GM23338 (cell line): ENCODE measurements around the gene IGF2BP3. TPM values are rescaled to one million over a fixed set of nuclear protein-coding genes. Genes with fewer than 3 reads are reported as not detected.

ENCODE experiments used
- ATAC-seq: fragments of 200-7000 bp; cut with Tn5 transposase; 3 replicates; pipeline ENCODE4 v1.9.1; 2020
- DNase-seq: peaks from one replicate; pipeline ENCODE4 v3.0.0-alpha.2; 2015; ENCODE audit warnings: low spot score
- H2AFZ ChIP-seq: fragments of 200-600 bp; sonication (generic); 2 replicates; pipeline ENCODE4 v1.8.0; 2016; ENCODE audit warnings: antibody characterized with exemption, mild to moderate bottlenecking, moderate library complexity
- H3F3A ChIP-seq: fragments of 200-600 bp; sonication (generic); replicated peaks from 2 replicates; pipeline ENCODE4 v1.8.0; 2017; ENCODE audit warnings: antibody characterized with exemption, mixed run types, low read depth
- H3K27ac ChIP-seq: fragments of 200-600 bp; sonication (generic); 2 replicates; pipeline ENCODE4 v1.6.1; 2016; ENCODE audit warnings: low read depth
- H3K27me3 ChIP-seq: fragments of 200-600 bp; sonication (generic); 2 replicates; pipeline ENCODE4 v1.8.0; 2016; ENCODE audit warnings: mild to moderate bottlenecking, mixed run types, moderate library complexity; ENCODE audit not compliant: insufficient read depth
- H3K36me3 ChIP-seq: fragments of 200-600 bp; sonication (generic); 2 replicates; pipeline ENCODE4 v1.8.0; 2016; ENCODE audit warnings: mild to moderate bottlenecking; ENCODE audit not compliant: insufficient read depth
- H3K4me1 ChIP-seq: fragments of 200-600 bp; sonication (generic); 2 replicates; pipeline ENCODE4 v1.8.0; 2016; ENCODE audit warnings: mild to moderate bottlenecking, moderate library complexity; ENCODE audit not compliant: insufficient read depth
- H3K4me2 ChIP-seq: fragments of 200-600 bp; sonication (generic); 2 replicates; pipeline ENCODE4 v1.7.1; 2017; ENCODE audit warnings: mixed run types
- H3K4me3 ChIP-seq: fragments of 200-600 bp; sonication (generic); 2 replicates; pipeline ENCODE4 v1.6.1; 2016; ENCODE audit warnings: mixed run types
- H3K79me2 ChIP-seq: fragments of 200-600 bp; sonication (generic); replicated peaks from 2 replicates; pipeline ENCODE4 v1.8.0; 2017; ENCODE audit warnings: mild to moderate bottlenecking; ENCODE audit not compliant: insufficient read depth
- H3K9me2 ChIP-seq: fragments of 200-600 bp; sonication (generic); 2 replicates; pipeline ENCODE4 v1.8.0; 2017; ENCODE audit not compliant: insufficient read depth
- H4K20me1 ChIP-seq: fragments of 200-600 bp; sonication (generic); replicated peaks from 2 replicates; pipeline ENCODE4 v1.8.0; 2017; ENCODE audit warnings: mild to moderate bottlenecking; ENCODE audit not compliant: insufficient read depth
- H3K27ac Mint-ChIP-seq: 2 replicates; pipeline ENCODE4 v1.8.0; 2020; ENCODE audit warnings: inconsistent platforms, mild to moderate bottlenecking, moderate library complexity, mixed read lengths
- H3K27me3 Mint-ChIP-seq: 3 replicates; pipeline ENCODE4 v1.8.0; 2022; ENCODE audit warnings: low read depth, mild to moderate bottlenecking, moderate library complexity, mixed read lengths, inconsistent platforms; ENCODE audit not compliant: insufficient read depth, poor library complexity
- H3K36me3 Mint-ChIP-seq: 3 replicates; pipeline ENCODE4 v1.8.0; 2021; ENCODE audit warnings: low read depth, mild to moderate bottlenecking, inconsistent platforms, moderate library complexity, mixed read lengths
- H3K4me1 Mint-ChIP-seq: 3 replicates; pipeline ENCODE4 v1.8.0; 2020; ENCODE audit warnings: mild to moderate bottlenecking, inconsistent platforms, mixed read lengths
- H3K4me3 Mint-ChIP-seq: 3 replicates; pipeline ENCODE4 v1.8.0; 2021; ENCODE audit warnings: moderate library complexity, mild to moderate bottlenecking, inconsistent platforms, mixed read lengths
- H3K9me3 Mint-ChIP-seq: 3 replicates; pipeline ENCODE4 v1.8.0; 2020; ENCODE audit warnings: moderate library complexity, mild to moderate bottlenecking, inconsistent platforms, mixed read lengths
- CREB1 ChIP-seq: fragments of 250-450 bp; sonication (Bioruptor Pico); IDR thresholded peaks from 2 replicates; pipeline ENCODE4 v1.5.0; 2020; ENCODE audit warnings: low read depth, mild to moderate bottlenecking, moderate library complexity
- EZH2 ChIP-seq: fragments of 200-600 bp; sonication (generic); IDR thresholded peaks from one replicate; pipeline ENCODE4 v1.8.0; 2017; ENCODE audit warnings: antibody characterized with exemption, mild to moderate bottlenecking, low read depth; ENCODE audit not compliant: unreplicated experiment
- EZH2phosphoT487 ChIP-seq: fragments of 200-600 bp; sonication (generic); IDR thresholded peaks from one replicate; pipeline ENCODE4 v1.8.1; 2018; ENCODE audit warnings: antibody characterized with exemption; ENCODE audit not compliant: unreplicated experiment
- JUNB ChIP-seq: IDR thresholded peaks from one replicate; pipeline ENCODE4 v1.6.1; 2016; ENCODE audit warnings: antibody characterized with exemption; ENCODE audit not compliant: unreplicated experiment
- NANOG ChIP-seq: IDR thresholded peaks from 2 replicates; pipeline ENCODE4 v1.6.1; 2016; ENCODE audit warnings: antibody characterized with exemption, borderline replicate concordance
- POLR2AphosphoS5 ChIP-seq: IDR thresholded peaks from 2 replicates; pipeline ENCODE4 v1.6.1; 2016; ENCODE audit warnings: antibody characterized with exemption, low read depth
- STAT1 ChIP-seq: IDR thresholded peaks from one replicate; pipeline ENCODE4 v1.6.1; 2016; ENCODE audit warnings: antibody characterized with exemption; ENCODE audit not compliant: unreplicated experiment
- ZNF114 ChIP-seq: fragments of 250-450 bp; sonication (Bioruptor Pico); IDR thresholded peaks from 2 replicates; pipeline ENCODE4 v1.5.0; 2020; ENCODE audit warnings: mild to moderate bottlenecking, moderate library complexity
- ZNF331 ChIP-seq: fragments of 250-450 bp; sonication (Bioruptor Pico); IDR thresholded peaks from 2 replicates; pipeline ENCODE4 v1.5.0; 2020; ENCODE audit warnings: low read depth, mild to moderate bottlenecking, moderate library complexity
- polyA plus RNA-seq: library from polyadenylated mRNA; unstranded; fragments of >200 nt; fragmentation: Nextera tagmentation; extraction: Ambion mirVana; gene quantifications from 2 replicates; pipeline ENCODE4 v1.2.1, GENCODE V29; 2016
- total RNA-seq: library from RNA; depleted of rRNA; stranded (reverse); fragments of >200 nt; shearing (Covaris generic); gene quantifications from 2 replicates; pipeline ENCODE4 v1.2.3, GENCODE V29; 2014
- TF ChIP-seq, protein P1 (sequence below): IDR thresholded peaks from one replicate; pipeline ENCODE4 v1.6.1; 2018; ENCODE audit warnings: antibody characterized with exemption; ENCODE audit not compliant: unreplicated experiment
- TF ChIP-seq, protein P2 (sequence below), 2 experiments: fragments of 200-600 bp in 1 of 2; sonication (generic) in 1 of 2; conservative IDR thresholded peaks; 2 replicates each; pipeline versions ENCODE4 v1.5.1 to v1.6.1; 2016 to 2017; ENCODE audit warnings: antibody characterized with exemption in 2 of 2, low read depth in 2 of 2, mild to moderate bottlenecking in 2 of 2, moderate library complexity in 1 of 2
- TF ChIP-seq, protein P3 (sequence below): fragments of 250-450 bp; sonication (Bioruptor Pico); IDR thresholded peaks from 2 replicates; pipeline ENCODE4 v1.5.0; 2020; ENCODE audit warnings: mild to moderate bottlenecking, moderate library complexity
- TF ChIP-seq, protein P4 (sequence below): IDR thresholded peaks from 2 replicates; pipeline ENCODE4 v1.6.1; 2016; ENCODE audit warnings: antibody characterized with exemption

Gene IGF2BP3
- total and polyA plus RNA-seq, 2 experiments from 2014 or later, result 52.0 to 183 TPM

DNA sequence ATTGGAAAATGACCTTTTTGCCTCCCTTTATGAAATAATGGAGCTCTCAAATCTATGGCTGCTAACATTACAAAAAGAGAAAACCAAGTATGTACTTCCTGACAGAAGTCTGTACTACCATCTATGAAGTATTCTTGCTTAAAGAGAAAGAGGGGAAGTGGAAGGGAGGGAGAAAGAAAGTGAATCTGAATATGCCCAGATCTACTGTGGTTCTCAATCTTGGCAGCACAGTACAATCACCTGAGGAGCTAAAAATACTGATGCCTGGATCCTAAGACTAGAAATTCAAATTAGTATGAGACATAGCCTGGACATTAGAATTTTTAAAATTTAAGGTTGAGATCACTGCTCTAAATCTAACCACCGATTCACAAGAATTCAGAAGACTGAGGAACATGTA, 85.2 kb downstream of the IGF2BP3 start:
- no peak overlapping the region for H3K4me2 ChIP-seq
- Mint-ChIP-seq H3K27ac (no peak overlapping the region), H3K4me3 (no peak overlapping the region), H3K27me3 (peaks cover 5% of the 10 kb centered on the region), H3K4me1 (peaks cover 3% of the 10 kb centered on the region; the same call in 2 of the 3 replicates), H3K36me3 (peaks cover 64% of the 10 kb centered on the region), H3K9me3 (no peaks in the 10 kb centered on the region)
- H3K27me3 ChIP-seq, result no peaks in the 10 kb centered on the region
- H3K79me2 ChIP-seq, result peaks cover 100% of the 10 kb centered on the region
- H3F3A ChIP-seq, result 0 out of 2 replicates have a peak, but pooled peaks cover 3% of the 10 kb centered on the region
- peaks cover 68% of the 10 kb centered on the region for H4K20me1 ChIP-seq
- H3K4me1 ChIP-seq, result no peaks in the 10 kb centered on the region
- no peak overlapping the region for H2AFZ ChIP-seq
- H3K9me2 ChIP-seq, result no peaks in the 10 kb centered on the region
- DNase-seq (no peak), ATAC-seq (no peak)
- peaks cover 14% of the 10 kb centered on the region; the same call in 1 of the 2 replicates for H3K36me3 ChIP-seq
- no peak overlapping the region for H3K4me3 ChIP-seq
- H3K27ac ChIP-seq, result no peak overlapping the region
- TF ChIP-seq NANOG, result no peak
- TF ChIP-seq, protein P1, sequence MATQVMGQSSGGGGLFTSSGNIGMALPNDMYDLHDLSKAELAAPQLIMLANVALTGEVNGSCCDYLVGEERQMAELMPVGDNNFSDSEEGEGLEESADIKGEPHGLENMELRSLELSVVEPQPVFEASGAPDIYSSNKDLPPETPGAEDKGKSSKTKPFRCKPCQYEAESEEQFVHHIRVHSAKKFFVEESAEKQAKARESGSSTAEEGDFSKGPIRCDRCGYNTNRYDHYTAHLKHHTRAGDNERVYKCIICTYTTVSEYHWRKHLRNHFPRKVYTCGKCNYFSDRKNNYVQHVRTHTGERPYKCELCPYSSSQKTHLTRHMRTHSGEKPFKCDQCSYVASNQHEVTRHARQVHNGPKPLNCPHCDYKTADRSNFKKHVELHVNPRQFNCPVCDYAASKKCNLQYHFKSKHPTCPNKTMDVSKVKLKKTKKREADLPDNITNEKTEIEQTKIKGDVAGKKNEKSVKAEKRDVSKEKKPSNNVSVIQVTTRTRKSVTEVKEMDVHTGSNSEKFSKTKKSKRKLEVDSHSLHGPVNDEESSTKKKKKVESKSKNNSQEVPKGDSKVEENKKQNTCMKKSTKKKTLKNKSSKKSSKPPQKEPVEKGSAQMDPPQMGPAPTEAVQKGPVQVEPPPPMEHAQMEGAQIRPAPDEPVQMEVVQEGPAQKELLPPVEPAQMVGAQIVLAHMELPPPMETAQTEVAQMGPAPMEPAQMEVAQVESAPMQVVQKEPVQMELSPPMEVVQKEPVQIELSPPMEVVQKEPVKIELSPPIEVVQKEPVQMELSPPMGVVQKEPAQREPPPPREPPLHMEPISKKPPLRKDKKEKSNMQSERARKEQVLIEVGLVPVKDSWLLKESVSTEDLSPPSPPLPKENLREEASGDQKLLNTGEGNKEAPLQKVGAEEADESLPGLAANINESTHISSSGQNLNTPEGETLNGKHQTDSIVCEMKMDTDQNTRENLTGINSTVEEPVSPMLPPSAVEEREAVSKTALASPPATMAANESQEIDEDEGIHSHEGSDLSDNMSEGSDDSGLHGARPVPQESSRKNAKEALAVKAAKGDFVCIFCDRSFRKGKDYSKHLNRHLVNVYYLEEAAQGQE, result no peak
- TF ChIP-seq EZH2phosphoT487, result no peak
- TF ChIP-seq CREB1, result no peak
- TF ChIP-seq, protein P2, sequence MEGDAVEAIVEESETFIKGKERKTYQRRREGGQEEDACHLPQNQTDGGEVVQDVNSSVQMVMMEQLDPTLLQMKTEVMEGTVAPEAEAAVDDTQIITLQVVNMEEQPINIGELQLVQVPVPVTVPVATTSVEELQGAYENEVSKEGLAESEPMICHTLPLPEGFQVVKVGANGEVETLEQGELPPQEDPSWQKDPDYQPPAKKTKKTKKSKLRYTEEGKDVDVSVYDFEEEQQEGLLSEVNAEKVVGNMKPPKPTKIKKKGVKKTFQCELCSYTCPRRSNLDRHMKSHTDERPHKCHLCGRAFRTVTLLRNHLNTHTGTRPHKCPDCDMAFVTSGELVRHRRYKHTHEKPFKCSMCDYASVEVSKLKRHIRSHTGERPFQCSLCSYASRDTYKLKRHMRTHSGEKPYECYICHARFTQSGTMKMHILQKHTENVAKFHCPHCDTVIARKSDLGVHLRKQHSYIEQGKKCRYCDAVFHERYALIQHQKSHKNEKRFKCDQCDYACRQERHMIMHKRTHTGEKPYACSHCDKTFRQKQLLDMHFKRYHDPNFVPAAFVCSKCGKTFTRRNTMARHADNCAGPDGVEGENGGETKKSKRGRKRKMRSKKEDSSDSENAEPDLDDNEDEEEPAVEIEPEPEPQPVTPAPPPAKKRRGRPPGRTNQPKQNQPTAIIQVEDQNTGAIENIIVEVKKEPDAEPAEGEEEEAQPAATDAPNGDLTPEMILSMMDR (conservative IDR thresholded peaks at IDR 0.05; ENCODE audit: low read depth in 2 of 2), result no peak
- TF ChIP-seq POLR2AphosphoS5, result no peak
- TF ChIP-seq, protein P3, sequence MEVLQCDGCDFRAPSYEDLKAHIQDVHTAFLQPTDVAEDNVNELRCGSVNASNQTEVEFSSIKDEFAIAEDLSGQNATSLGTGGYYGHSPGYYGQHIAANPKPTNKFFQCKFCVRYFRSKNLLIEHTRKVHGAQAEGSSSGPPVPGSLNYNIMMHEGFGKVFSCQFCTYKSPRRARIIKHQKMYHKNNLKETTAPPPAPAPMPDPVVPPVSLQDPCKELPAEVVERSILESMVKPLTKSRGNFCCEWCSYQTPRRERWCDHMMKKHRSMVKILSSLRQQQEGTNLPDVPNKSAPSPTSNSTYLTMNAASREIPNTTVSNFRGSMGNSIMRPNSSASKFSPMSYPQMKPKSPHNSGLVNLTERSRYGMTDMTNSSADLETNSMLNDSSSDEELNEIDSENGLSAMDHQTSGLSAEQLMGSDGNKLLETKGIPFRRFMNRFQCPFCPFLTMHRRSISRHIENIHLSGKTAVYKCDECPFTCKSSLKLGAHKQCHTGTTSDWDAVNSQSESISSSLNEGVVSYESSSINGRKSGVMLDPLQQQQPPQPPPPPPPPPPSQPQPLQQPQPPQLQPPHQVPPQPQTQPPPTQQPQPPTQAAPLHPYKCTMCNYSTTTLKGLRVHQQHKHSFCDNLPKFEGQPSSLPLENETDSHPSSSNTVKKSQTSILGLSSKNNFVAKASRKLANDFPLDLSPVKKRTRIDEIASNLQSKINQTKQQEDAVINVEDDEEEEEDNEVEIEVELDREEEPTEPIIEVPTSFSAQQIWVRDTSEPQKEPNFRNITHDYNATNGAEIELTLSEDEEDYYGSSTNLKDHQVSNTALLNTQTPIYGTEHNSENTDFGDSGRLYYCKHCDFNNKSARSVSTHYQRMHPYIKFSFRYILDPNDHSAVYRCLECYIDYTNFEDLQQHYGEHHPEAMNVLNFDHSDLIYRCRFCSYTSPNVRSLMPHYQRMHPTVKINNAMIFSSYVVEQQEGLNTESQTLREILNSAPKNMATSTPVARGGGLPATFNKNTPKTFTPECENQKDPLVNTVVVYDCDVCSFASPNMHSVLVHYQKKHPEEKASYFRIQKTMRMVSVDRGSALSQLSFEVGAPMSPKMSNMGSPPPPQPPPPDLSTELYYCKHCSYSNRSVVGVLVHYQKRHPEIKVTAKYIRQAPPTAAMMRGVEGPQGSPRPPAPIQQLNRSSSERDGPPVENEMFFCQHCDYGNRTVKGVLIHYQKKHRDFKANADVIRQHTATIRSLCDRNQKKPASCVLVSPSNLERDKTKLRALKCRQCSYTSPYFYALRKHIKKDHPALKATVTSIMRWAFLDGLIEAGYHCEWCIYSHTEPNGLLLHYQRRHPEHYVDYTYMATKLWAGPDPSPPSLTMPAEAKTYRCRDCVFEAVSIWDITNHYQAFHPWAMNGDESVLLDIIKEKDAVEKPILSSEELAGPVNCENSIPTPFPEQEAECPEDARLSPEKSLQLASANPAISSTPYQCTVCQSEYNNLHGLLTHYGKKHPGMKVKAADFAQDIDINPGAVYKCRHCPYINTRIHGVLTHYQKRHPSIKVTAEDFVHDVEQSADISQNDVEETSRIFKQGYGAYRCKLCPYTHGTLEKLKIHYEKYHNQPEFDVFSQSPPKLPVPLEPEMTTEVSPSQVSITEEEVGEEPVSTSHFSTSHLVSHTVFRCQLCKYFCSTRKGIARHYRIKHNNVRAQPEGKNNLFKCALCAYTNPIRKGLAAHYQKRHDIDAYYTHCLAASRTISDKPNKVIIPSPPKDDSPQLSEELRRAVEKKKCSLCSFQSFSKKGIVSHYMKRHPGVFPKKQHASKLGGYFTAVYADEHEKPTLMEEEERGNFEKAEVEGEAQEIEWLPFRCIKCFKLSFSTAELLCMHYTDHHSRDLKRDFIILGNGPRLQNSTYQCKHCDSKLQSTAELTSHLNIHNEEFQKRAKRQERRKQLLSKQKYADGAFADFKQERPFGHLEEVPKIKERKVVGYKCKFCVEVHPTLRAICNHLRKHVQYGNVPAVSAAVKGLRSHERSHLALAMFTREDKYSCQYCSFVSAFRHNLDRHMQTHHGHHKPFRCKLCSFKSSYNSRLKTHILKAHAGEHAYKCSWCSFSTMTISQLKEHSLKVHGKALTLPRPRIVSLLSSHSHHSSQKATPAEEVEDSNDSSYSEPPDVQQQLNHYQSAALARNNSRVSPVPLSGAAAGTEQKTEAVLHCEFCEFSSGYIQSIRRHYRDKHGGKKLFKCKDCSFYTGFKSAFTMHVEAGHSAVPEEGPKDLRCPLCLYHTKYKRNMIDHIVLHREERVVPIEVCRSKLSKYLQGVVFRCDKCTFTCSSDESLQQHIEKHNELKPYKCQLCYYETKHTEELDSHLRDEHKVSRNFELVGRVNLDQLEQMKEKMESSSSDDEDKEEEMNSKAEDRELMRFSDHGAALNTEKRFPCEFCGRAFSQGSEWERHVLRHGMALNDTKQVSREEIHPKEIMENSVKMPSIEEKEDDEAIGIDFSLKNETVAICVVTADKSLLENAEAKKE (CRISPR knock-in tag), result no peak
- no peak for TF ChIP-seq ZNF331 (CRISPR knock-in tag)
- TF ChIP-seq, protein P4, sequence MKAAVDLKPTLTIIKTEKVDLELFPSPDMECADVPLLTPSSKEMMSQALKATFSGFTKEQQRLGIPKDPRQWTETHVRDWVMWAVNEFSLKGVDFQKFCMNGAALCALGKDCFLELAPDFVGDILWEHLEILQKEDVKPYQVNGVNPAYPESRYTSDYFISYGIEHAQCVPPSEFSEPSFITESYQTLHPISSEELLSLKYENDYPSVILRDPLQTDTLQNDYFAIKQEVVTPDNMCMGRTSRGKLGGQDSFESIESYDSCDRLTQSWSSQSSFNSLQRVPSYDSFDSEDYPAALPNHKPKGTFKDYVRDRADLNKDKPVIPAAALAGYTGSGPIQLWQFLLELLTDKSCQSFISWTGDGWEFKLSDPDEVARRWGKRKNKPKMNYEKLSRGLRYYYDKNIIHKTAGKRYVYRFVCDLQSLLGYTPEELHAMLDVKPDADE, result no peak
- TF ChIP-seq ZNF114 (CRISPR knock-in tag), result no peak
- TF ChIP-seq STAT1, result no peak
- TF ChIP-seq EZH2, result no peak
- no peak for TF ChIP-seq JUNB
